IPS DF 6.9 (cell line): ENCODE measurements around the gene ACSL6.

Source experiments
- DNase-seq: peaks from one replicate; pipeline ENCODE4 v3.0.0-alpha.2; 2013; ENCODE audit warnings: low read depth, low spot score
- H3K27ac ChIP-seq: one replicate; pipeline ENCODE4 v1.5.1; 2013; ENCODE audit warnings: low read length, control low read depth
- H3K27me3 ChIP-seq: 2 replicates; pipeline ENCODE4 v1.6.1; 2013; ENCODE audit warnings: mild to moderate bottlenecking, low read length; ENCODE audit not compliant: control insufficient read depth, insufficient read depth
- H3K36me3 ChIP-seq: 2 replicates; pipeline ENCODE4 v1.6.1; 2013; ENCODE audit warnings: low read length; ENCODE audit not compliant: control insufficient read depth, insufficient read depth
- H3K4me1 ChIP-seq: 2 replicates; pipeline ENCODE4 v1.6.1; 2013; ENCODE audit warnings: low read length; ENCODE audit not compliant: control insufficient read depth, insufficient read depth
- H3K4me3 ChIP-seq: 2 replicates; pipeline ENCODE4 v1.5.1; 2013; ENCODE audit warnings: mild to moderate bottlenecking, low read length
- H3K9me3 ChIP-seq: 2 replicates; pipeline ENCODE4 v1.6.1; 2013; ENCODE audit warnings: low read length, inconsistent platforms; ENCODE audit not compliant: control insufficient read depth, insufficient read depth
- WGBS: extraction: QIAGEN DNeasy Blood & Tissue Kit; methylation state at CpG from one replicate; pipeline ENCODE4 v1.1.7; 2013; ENCODE audit warnings: mixed read lengths, missing lambda C conversion rate; ENCODE audit not compliant: insufficient read length, insufficient coverage; 5-methylcytosine and 5-hydroxymethylcytosine counted together

The ACSL6 gene

DNA sequence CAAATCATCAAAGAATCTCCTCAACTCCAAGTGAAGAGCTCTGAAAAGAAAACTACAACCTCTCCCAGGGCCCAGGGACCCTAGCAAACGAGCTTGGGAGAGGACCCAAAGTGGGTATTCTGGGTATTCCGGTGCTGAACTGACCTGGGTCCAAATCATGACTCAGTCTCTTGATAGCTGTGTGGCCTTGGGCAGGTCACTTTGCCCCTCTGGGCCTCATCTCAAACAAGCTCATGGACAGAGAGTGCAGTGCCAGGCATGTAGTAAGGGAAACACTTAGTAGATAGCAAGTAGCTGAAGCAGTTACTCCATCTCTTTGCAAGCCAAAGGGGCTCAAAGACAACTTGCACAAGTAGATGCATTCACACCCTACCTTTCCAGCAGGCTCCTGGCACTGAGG lies 12.4 kb downstream of the ACSL6 start:
- Histone ChIP-seq H3K4me1 (peaks cover 7% of the 10 kb centered on the region), H3K27ac (no peak overlapping the region), H3K36me3 (no peaks in the 10 kb centered on the region), H3K9me3 (no peaks in the 10 kb centered on the region), H3K27me3 (no peaks in the 10 kb centered on the region), H3K4me3 (no peak overlapping the region)
- no CpG with 5 or more reads among the region's 2 CpGs for WGBS
- DNase-seq = no peak

- Histone ChIP-seq H3K27ac (no peak overlapping the region), H3K9me3 (no peaks in the 10 kb centered on the region), H3K4me1 (peaks cover 6% of the 10 kb centered on the region), H3K27me3 (no peaks in the 10 kb centered on the region), H3K36me3 (no peaks in the 10 kb centered on the region), H3K4me3 (no peak overlapping the region)
- no CpG with 5 or more reads among the region's 4 CpGs for WGBS
- no peak for DNase-seq
Measured at GRCh38 chr5:131998431-131999040, 12.9 kb downstream of the ACSL6 start.

DNA sequence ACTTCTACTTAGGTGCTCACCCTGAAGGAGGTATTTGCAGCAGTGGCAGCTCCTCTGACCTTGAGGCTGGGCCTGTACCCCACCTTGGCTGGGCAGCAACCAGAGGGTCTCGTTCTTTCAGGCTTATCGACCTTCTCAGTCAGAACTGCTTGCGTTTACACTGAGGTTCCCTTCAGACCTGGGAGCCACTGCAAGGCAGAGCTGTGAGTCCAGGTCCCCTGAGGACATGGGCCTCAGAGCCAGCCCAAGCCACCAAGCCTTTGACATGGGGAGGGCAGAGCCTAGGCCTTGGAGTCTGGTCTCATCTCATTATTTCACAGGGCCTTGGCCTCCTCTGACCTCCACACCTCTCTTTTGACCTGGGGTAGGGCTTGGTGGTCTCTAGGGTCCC lies 13.7 kb downstream of the ACSL6 start:
- no peak overlapping the region for H3K27ac ChIP-seq
- WGBS = no CpG with 5 or more reads among the region's 3 CpGs
- H3K4me3 ChIP-seq = no peak overlapping the region
- no peak for DNase-seq
- peaks cover 4% of the 10 kb centered on the region for H3K4me1 ChIP-seq
- H3K27me3 ChIP-seq = no peaks in the 10 kb centered on the region
- H3K9me3 ChIP-seq = no peaks in the 10 kb centered on the region
- H3K36me3 ChIP-seq = no peaks in the 10 kb centered on the region

DNA sequence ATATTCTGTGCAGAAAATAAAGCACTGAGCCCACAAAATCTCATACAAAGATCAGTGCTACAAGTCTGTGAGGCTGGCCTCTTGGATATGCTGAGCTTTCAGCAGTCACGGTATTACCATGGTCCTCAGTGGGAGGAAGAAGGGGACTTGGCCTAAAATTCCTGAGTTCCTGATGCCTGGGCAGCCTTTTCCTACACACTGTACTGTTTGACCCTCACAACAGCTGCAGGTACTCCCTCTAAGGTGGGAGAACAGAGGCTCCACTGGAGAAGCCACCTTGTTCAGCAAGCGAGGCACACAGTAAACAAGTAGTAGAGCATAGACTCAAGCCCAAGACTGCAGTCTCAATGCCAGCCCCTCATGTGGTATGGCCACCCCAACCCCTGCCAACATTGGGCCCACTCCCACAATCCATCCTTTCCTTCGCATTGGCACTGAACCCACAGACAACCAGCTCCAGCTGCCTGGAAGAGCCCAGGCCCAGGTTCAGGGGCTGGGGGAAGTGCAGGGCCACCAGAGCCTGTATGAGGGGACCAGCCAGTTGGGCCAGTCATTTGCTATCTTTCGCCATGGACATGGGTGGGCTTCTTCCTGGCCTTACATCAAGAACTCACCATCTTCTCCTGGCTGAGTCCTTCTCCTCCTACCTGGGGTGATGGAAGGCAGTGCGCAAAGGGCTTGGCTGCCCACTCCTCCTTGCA lies 14.3 kb downstream of the ACSL6 start:
- no peak for DNase-seq
- Histone ChIP-seq H3K9me3 (no peaks in the 10 kb centered on the region), H3K27me3 (no peaks in the 10 kb centered on the region), H3K36me3 (no peaks in the 10 kb centered on the region), H3K4me1 (no peaks in the 10 kb centered on the region; the same call in 1 of the 2 replicates), H3K27ac (no peak overlapping the region), H3K4me3 (no peak overlapping the region)
- WGBS = no CpG with 5 or more reads among the region's 5 CpGs

GRCh38 chr5:131996210-131997025 lies 15.0 kb downstream of the ACSL6 start:
- Histone ChIP-seq H3K4me3 (no peak overlapping the region), H3K36me3 (no peaks in the 10 kb centered on the region), H3K9me3 (no peaks in the 10 kb centered on the region), H3K27me3 (no peaks in the 10 kb centered on the region), H3K4me1 (no peaks in the 10 kb centered on the region), H3K27ac (no peak overlapping the region)
- WGBS = no CpG with 5 or more reads among the region's 6 CpGs
- DNase-seq = no peak

DNA sequence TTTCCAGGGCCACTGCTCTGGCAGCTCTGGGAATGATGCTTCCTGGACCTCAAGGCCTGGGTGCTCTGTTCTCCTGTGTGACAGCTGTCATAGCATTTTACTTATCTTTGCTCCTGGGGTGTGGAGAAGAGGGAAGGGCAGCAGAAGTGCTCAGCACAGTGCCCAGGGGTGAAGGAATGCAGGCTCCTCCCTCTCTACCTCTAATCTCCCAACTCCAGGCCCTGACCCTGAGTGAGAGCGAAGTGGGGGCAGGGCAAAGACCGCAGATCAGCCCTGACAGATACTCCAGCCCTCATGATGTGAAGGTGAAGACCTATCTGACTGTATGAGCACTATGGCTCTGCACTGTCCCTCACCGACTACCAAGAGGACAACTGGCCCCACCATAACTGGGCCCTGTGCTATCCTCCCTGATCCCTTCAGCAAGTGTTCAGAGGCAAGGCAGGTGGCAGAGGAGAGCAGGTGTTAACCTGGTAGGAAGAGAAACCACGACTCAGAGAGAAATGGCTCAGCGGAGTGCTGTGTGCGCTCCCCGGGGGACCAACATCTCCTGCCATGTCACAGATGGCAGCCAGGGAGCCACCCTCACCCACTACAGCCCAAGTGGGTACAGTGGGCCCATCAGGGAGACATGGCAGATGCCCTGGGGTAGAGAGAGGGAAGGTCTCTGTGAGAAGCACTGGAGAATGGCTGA lies 16.8 kb downstream of the ACSL6 start:
- no CpG with 5 or more reads among the region's 7 CpGs for WGBS
- no peak for DNase-seq
- Histone ChIP-seq H3K27me3 (no peaks in the 10 kb centered on the region), H3K4me3 (no peak overlapping the region), H3K9me3 (no peaks in the 10 kb centered on the region), H3K36me3 (no peaks in the 10 kb centered on the region), H3K27ac (no peak overlapping the region), H3K4me1 (no peaks in the 10 kb centered on the region)

- Histone ChIP-seq H3K27me3 (no peaks in the 10 kb centered on the region), H3K27ac (no peak overlapping the region), H3K36me3 (no peaks in the 10 kb centered on the region), H3K4me3 (no peak overlapping the region), H3K9me3 (no peaks in the 10 kb centered on the region), H3K4me1 (no peaks in the 10 kb centered on the region)
- WGBS = no CpG with 5 or more reads among the region's 7 CpGs
- no peak for DNase-seq
Measured at GRCh38 chr5:131994090-131994489, 17.4 kb downstream of the ACSL6 start.

DNA sequence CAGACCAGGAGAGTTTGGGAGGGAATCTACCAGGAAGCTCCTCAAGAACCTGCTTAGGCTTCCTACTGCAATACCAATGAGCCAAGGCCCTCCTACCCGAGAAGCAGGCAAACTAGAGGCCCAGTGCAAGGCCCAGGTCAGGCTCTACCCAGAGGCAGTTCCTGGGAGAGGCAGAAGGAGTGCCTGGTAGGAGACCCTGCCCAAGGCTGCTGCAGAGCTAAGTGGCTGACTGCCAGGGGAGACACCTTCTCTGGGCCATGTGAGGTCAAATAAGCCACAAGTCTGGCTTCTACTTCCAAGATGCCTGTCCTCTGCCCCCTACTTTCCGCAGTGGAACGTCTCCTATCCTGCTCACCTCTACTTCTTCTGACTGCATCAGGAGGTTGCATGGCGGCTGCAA lies 17.8 kb downstream of the ACSL6 start:
- Histone ChIP-seq H3K9me3 (no peaks in the 10 kb centered on the region), H3K27me3 (no peaks in the 10 kb centered on the region)
- WGBS = no CpG with 5 or more reads among the region's 4 CpGs

DNA sequence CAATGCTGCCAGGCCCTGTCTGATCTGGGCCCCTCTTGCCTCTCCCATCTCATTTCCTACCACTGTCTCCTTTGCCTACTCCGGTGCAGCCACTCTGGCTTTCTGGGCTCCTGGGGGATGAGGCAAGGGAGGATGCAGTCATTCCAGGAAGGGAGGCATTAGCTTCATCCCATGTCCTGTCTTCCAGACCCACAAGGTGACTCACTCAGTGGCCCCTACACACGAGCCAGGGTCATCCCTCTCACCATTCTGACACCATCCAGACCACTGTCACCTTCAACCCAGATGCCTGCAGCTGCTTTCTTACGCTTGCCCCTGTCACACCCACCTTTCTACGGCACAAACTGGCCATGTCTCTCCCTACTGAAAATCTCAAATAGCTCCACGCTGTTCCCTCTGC lies 19.1 kb downstream of the ACSL6 start:
- DNase-seq = no peak
- Histone ChIP-seq H3K9me3 (no peaks in the 10 kb centered on the region), H3K27me3 (no peaks in the 10 kb centered on the region), H3K27ac (no peak overlapping the region), H3K4me3 (no peak overlapping the region), H3K36me3 (no peaks in the 10 kb centered on the region), H3K4me1 (no peaks in the 10 kb centered on the region)
- no CpG with 5 or more reads among the region's 5 CpGs for WGBS

More for the DNA sequence above, 17.8 kb downstream of the ACSL6 start:
- H3K36me3 ChIP-seq = no peaks in the 10 kb centered on the region
- H3K4me1 ChIP-seq = no peaks in the 10 kb centered on the region
- H3K4me3 ChIP-seq = no peak overlapping the region
- DNase-seq = no peak
- H3K27ac ChIP-seq = no peak overlapping the region

- no peak overlapping the region for H3K27ac ChIP-seq
- no peak for DNase-seq
- no peak overlapping the region for H3K4me3 ChIP-seq
- no peaks in the 10 kb centered on the region for H3K27me3 ChIP-seq
- no CpG with 5 or more reads among the region's 10 CpGs for WGBS
- no peaks in the 10 kb centered on the region for H3K4me1 ChIP-seq
- H3K36me3 ChIP-seq = no peaks in the 10 kb centered on the region
- no peaks in the 10 kb centered on the region for H3K9me3 ChIP-seq
Measured at GRCh38 chr5:131991593-131992324, 19.7 kb downstream of the ACSL6 start.
